ENCODE measurements around the gene RAMACL.
A peak's percentile ranks its signal among the peaks of the same experiment; 100 is the strongest.

Gene RAMACL

DNA sequence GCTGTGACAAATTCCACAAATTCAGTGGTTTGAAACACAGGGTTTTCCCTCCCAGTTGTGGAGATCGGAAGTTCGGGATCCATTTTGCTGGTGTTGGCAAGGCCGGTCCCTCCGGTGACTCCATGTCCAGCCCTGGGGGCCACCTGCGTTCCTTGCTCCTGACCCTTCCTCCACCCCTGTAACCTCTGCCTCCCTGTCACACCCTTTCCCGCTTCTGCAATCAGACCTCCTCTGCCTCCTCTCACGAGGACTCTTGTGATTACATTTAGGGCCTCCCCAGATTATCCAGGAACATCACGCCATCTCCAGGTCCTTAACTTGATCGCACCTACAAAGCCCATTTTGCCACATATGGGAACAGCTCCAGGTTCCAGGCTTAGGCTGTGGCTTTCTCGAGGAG lies 28.1 kb upstream of the RAMACL start:
- Histone ChIP-seq H3K9me3 (ENCODE audit: severe bottlenecking) (no peaks in the 10 kb centered on the region), H3K4me3 (ENCODE audit: low read depth, low read length) (no peak overlapping the region), H3K27ac (no peak overlapping the region), H3K27me3 (ENCODE audit: insufficient read depth, low read depth, severe bottlenecking) (no peaks in the 10 kb centered on the region), H3K36me3 (no peaks in the 10 kb centered on the region; the same call in 1 of the 2 replicates)
- no peak for DNase-seq
- TF ChIP-seq CTCF (IDR thresholded peaks at IDR 0.05; ENCODE audit: low read depth, low read length) = peak; percentile 31; the same call in 1 of the 2 replicates

GRCh38 chr6:166614171-166614583 lies 27.7 kb upstream of the RAMACL start:
- Histone ChIP-seq H3K9me3 (ENCODE audit: severe bottlenecking) (no peaks in the 10 kb centered on the region), H3K27me3 (ENCODE audit: insufficient read depth, low read depth, severe bottlenecking) (no peaks in the 10 kb centered on the region), H3K27ac (no peak overlapping the region), H3K4me3 (ENCODE audit: low read depth, low read length) (no peak overlapping the region), H3K36me3 (no peaks in the 10 kb centered on the region; the same call in 1 of the 2 replicates)
- no peak for DNase-seq
- no peak for TF ChIP-seq CTCF (IDR thresholded peaks at IDR 0.05; ENCODE audit: low read depth, low read length)

DNA sequence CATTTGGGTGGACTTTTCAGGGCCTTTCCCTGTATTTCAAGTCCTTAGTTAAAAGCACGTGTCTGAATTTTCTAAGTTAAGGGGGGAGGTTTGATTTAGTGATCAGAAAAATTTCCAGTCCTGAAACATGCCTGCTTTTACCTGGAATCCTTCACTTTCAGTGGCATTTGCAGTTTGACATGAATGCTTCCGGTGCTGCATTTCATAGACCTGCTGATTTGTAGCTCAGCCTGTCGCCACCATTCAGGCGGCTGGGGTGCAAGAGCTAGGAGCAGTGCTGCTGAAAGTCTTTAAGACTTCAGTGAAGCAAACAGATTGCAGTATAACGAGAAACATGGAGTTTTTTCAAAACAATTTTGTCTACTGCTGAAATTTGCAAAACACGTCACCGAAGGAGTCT lies 26.5 kb upstream of the RAMACL start:
- Histone ChIP-seq H3K27me3 (ENCODE audit: insufficient read depth, low read depth, severe bottlenecking) (no peaks in the 10 kb centered on the region), H3K36me3 (no peaks in the 10 kb centered on the region; the same call in 1 of the 2 replicates), H3K27ac (peak overlapping the region; percentile 18), H3K4me3 (ENCODE audit: low read depth, low read length) (no peak overlapping the region), H3K9me3 (ENCODE audit: severe bottlenecking) (no peaks in the 10 kb centered on the region)
- no peak for DNase-seq
- TF ChIP-seq CTCF (IDR thresholded peaks at IDR 0.05; ENCODE audit: low read depth, low read length) = no peak

DNA sequence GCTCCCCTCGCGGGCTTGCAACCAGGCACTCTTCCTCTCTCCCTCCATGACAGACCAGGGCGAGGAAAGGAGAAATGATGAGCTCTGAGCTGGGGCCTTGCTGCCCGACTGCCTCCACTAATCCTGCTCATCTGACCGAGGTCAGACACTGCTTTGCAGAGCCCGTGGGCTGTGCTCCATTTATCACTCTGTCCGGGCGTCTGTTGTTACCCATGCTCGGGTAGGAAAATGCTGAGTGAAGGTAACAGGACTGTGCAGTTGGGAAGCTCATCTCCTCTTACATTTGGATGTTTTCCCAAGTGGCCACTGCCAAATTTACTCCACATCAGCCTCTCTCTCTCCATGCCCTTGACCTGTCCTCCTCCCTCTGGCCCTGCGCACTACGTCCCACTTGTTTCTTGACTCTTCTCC lies 26.0 kb upstream of the RAMACL start:
- Histone ChIP-seq H3K27ac (peak overlapping the region; percentile 18), H3K36me3 (no peaks in the 10 kb centered on the region; the same call in 1 of the 2 replicates), H3K9me3 (ENCODE audit: severe bottlenecking) (no peaks in the 10 kb centered on the region), H3K27me3 (ENCODE audit: insufficient read depth, low read depth, severe bottlenecking) (no peaks in the 10 kb centered on the region), H3K4me3 (ENCODE audit: low read depth, low read length) (no peak overlapping the region)
- TF ChIP-seq CTCF (IDR thresholded peaks at IDR 0.05; ENCODE audit: low read depth, low read length) = no peak
- DNase-seq = peak; percentile 65

DNA sequence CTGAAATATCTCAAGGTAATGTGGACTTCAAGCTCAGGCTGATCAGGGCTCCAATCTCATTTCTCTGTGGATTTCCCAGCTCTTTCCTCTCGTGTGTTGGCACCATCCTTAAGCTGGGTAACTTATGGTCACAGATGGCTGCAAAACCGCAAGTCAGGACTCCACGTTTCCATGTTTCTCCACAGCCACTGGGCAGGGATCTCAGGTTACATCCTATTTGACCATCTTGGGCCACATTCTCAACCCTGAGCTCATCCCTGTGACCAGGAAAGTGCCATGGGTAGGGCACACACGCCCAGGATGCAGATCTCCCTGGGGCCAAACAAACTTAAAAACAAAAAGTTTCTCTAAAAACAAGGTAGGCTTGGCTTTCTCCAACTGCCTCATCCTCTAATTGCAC lies 25.2 kb upstream of the RAMACL start:
- H3K27ac ChIP-seq = no peak overlapping the region; the same call in 1 of the 2 replicates
- peak; percentile 20 for DNase-seq
- no peak overlapping the region for H3K4me3 ChIP-seq (ENCODE audit: low read depth, low read length)
- no peak for TF ChIP-seq CTCF (IDR thresholded peaks at IDR 0.05; ENCODE audit: low read depth, low read length)
- no peaks in the 10 kb centered on the region for H3K27me3 ChIP-seq (ENCODE audit: insufficient read depth, low read depth, severe bottlenecking)
- no peaks in the 10 kb centered on the region; the same call in 1 of the 2 replicates for H3K36me3 ChIP-seq
- H3K9me3 ChIP-seq (ENCODE audit: severe bottlenecking) = no peaks in the 10 kb centered on the region

GRCh38 chr6:166610069-166610468 lies 23.6 kb upstream of the RAMACL start:
- Histone ChIP-seq H3K36me3 (no peaks in the 10 kb centered on the region), H3K4me3 (ENCODE audit: low read depth, low read length) (no peak overlapping the region)
- no peak for TF ChIP-seq CTCF (IDR thresholded peaks at IDR 0.05; ENCODE audit: low read depth, low read length)

More at GRCh38 chr6:166610069-166610468, 23.6 kb upstream of the RAMACL start:
- no peaks in the 10 kb centered on the region for H3K27me3 ChIP-seq (ENCODE audit: insufficient read depth, low read depth, severe bottlenecking)
- H3K27ac ChIP-seq = no peak overlapping the region
- H3K9me3 ChIP-seq (ENCODE audit: severe bottlenecking) = no peaks in the 10 kb centered on the region
- DNase-seq = no peak

Data from WERI-Rb-1 (cell line).